ENCODE data around the gene TMIGD3.

The TMIGD3 gene

DNA sequence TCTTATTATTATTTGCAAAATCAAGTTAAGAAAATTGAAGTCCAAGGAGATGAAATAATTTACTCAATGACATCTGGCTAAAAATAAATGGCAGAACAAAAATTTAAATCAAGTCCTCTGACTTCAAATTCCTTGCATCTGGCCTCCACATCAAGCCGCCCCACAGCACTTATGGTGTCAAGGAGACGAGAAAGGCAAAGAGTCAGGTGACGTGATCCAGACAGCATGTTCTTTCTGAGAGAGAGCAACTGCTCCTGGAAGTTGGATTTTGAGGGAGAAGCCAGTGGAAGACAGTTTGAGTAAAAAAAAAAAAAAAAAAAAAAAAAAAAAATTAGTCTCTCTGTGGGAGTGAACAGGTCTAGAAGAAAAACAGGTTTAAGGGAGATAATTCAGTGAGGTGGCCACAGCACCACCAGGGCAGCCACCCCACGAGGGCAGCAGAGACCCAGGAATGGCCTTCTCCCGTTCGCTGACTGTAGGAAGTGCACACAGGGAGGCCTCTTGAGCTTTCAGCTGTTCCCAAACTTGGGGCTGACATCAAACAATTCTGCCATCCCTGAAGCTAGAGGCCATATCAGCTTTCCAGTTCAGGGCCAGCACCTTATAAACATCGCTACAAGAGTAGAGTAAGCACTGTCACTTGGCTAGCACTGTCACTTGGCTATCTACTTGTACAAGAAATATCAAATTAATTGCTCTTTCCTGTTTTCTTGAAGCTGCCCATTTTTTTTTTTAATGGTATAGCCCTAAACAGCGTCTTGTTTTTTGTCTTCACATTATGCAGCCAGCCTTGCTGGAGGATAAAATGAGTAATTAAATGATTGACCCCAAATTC lies 21.8 kb downstream of the TMIGD3 start:
- DNase-seq, result peak; percentile 54
- H4K20me1 ChIP-seq (ENCODE audit: insufficient read depth, low read length), result no peaks in the 10 kb centered on the region
- H3K9me3 ChIP-seq (ENCODE audit: insufficient read depth, low read length, severe bottlenecking), result no peaks in the 10 kb centered on the region
- H3K4me3 ChIP-seq (ENCODE audit: low read depth in 1 of 2, low read length in 2 of 2), result no peak overlapping the region
- ATAC-seq (ENCODE audit: insufficient read depth, low read depth), result peak; percentile 37; the same call in 1 of the 3 replicates
- H3K27me3 ChIP-seq (ENCODE audit: insufficient read depth, low read length, poor library complexity), result no peaks in the 10 kb centered on the region
- H3K4me1 ChIP-seq (ENCODE audit: insufficient read depth, low read length), result peaks cover 17% of the 10 kb centered on the region
- H3K79me2 ChIP-seq (ENCODE audit: insufficient read depth, low read length), result no peaks in the 10 kb centered on the region
- no peak overlapping the region for H3K4me2 ChIP-seq (ENCODE audit: insufficient read depth, low read length)
- no peaks in the 10 kb centered on the region for H3K36me3 ChIP-seq (ENCODE audit: insufficient read depth, low read length)
- H3K27ac ChIP-seq (ENCODE audit: low read length), result no peak overlapping the region
- H2AFZ ChIP-seq (ENCODE audit: low read depth, low read length), result no peak overlapping the region
- H3K9ac ChIP-seq (ENCODE audit: low read depth, low read length), result no peak overlapping the region
- TF ChIP-seq CTCF (IDR thresholded peaks at IDR 0.05; ENCODE audit: borderline replicate concordance, extremely low read depth, low read length, poor library complexity, severe bottlenecking) (peak; percentile 59), EZH2 (IDR thresholded peaks at IDR 0.05; ENCODE audit: borderline replicate concordance, low read depth, low read length, severe bottlenecking) (no peak)

DNA sequence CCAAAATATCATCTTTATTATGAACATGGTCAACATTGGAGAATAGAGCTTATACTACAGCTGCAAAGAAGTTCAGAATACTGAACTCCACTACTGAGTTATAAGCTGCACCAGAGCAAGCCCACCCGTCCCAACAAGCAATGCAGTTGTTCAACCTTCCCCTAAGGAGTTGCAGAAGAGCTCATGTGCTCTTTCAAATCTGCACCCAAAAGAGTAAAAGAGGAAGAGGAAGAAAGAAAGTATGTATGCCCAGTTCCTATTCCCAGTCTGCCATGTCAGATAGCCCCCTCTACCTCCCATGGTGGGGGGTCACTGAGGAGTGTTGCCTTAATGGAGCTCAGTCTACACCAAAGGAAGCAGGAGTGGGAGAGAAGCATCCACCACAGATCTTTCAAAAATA lies 22.8 kb downstream of the TMIGD3 start:
- no peak overlapping the region for H3K27ac ChIP-seq (ENCODE audit: low read length)
- no peak for TF ChIP-seq CTCF (IDR thresholded peaks at IDR 0.05; ENCODE audit: borderline replicate concordance, extremely low read depth, low read length, poor library complexity, severe bottlenecking)
- DNase-seq, result no peak

GRCh38 chr1:111476761-111477309 lies 26.6 kb downstream of the TMIGD3 start:
- no peaks in the 10 kb centered on the region for H3K9me3 ChIP-seq (ENCODE audit: insufficient read depth, low read length, severe bottlenecking)
- peak; percentile 77 for DNase-seq
- H3K4me3 ChIP-seq (ENCODE audit: low read depth in 1 of 2, low read length in 2 of 2), result peak overlapping the region in 1 of 2 experiments; percentile 24; a peak in 1 of 4 replicates
- peak overlapping the region; percentile 60 for H3K4me2 ChIP-seq (ENCODE audit: insufficient read depth, low read length)
- H3K79me2 ChIP-seq (ENCODE audit: insufficient read depth, low read length), result no peaks in the 10 kb centered on the region
- peak overlapping the region; percentile 47 for H3K9ac ChIP-seq (ENCODE audit: low read depth, low read length)
- peak overlapping the region; percentile 81 for H2AFZ ChIP-seq (ENCODE audit: low read depth, low read length)
- ATAC-seq (ENCODE audit: insufficient read depth, low read depth), result peak; percentile 96
- H3K4me1 ChIP-seq (ENCODE audit: insufficient read depth, low read length), result peaks cover 31% of the 10 kb centered on the region
- TF ChIP-seq CTCF (IDR thresholded peaks at IDR 0.05; ENCODE audit: borderline replicate concordance, extremely low read depth, low read length, poor library complexity, severe bottlenecking), result no peak
- TF ChIP-seq EZH2 (IDR thresholded peaks at IDR 0.05; ENCODE audit: borderline replicate concordance, low read depth, low read length, severe bottlenecking), result no peak
- no peaks in the 10 kb centered on the region for H3K27me3 ChIP-seq (ENCODE audit: insufficient read depth, low read length, poor library complexity)
- H3K36me3 ChIP-seq (ENCODE audit: insufficient read depth, low read length), result no peaks in the 10 kb centered on the region
- H4K20me1 ChIP-seq (ENCODE audit: insufficient read depth, low read length), result no peaks in the 10 kb centered on the region
- peak overlapping the region; percentile 92 for H3K27ac ChIP-seq (ENCODE audit: low read length)

More for the DNA sequence above, 22.8 kb downstream of the TMIGD3 start:
- peaks cover 26% of the 10 kb centered on the region for H3K4me1 ChIP-seq (ENCODE audit: insufficient read depth, low read length)
- no peaks in the 10 kb centered on the region for H3K36me3 ChIP-seq (ENCODE audit: insufficient read depth, low read length)
- H2AFZ ChIP-seq (ENCODE audit: low read depth, low read length), result no peak overlapping the region
- no peak overlapping the region for H3K4me2 ChIP-seq (ENCODE audit: insufficient read depth, low read length)
- no peaks in the 10 kb centered on the region for H3K79me2 ChIP-seq (ENCODE audit: insufficient read depth, low read length)
- no peaks in the 10 kb centered on the region for H3K9me3 ChIP-seq (ENCODE audit: insufficient read depth, low read length, severe bottlenecking)
- H3K4me3 ChIP-seq (ENCODE audit: low read depth in 1 of 2, low read length in 2 of 2), result no peak overlapping the region
- no peak for ATAC-seq (ENCODE audit: insufficient read depth, low read depth)
- H3K9ac ChIP-seq (ENCODE audit: low read depth, low read length), result no peak overlapping the region
- no peaks in the 10 kb centered on the region for H3K27me3 ChIP-seq (ENCODE audit: insufficient read depth, low read length, poor library complexity)
- H4K20me1 ChIP-seq (ENCODE audit: insufficient read depth, low read length), result no peaks in the 10 kb centered on the region

All from DND-41 (cell line).